ENCODE results near the gene TRABD. TPM values are rescaled to one million over a fixed set of nuclear protein-coding genes. Genes with fewer than 3 reads are reported as not detected.

The TRABD gene
- total RNA-seq, 4 donors from 2014 or later: 21.4 to 30.3 (median 24.5) TPM

DNA sequence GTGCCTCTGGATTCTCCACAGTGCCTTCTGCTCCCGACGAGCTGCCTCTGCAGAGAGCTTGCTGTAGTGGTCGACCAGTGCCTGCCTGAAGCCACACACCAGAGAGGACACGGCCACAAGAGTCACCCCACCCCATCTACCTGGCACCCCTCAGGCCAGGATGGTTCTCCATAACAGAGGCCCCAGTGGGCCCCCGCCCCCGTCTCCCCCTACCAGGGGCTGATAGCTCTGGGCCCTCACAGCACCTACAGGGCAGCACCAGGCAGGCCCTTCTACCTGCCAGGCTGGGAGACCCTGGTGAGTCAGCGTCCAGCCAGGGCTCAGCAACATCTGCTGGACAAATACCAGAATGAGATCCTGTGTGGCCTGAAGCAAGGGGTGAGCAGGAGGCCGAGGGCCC lies 36.8 kb downstream of the TRABD start:
- Histone ChIP-seq H3K27me3 (no peaks in the 10 kb centered on the region), H3K9me3 (no peaks in the 10 kb centered on the region), H3K27ac (no peak overlapping the region), H3K4me3 (no peak overlapping the region), H3K36me3 (peaks cover 0 to 85% of the 10 kb centered on the region in 2 donors), H3K4me1 (no peaks in the 10 kb centered on the region)
- no peak for ATAC-seq
- DNase-seq: no peak
- in situ Hi-C loops (cut with MboI; ENCODE audit: low sequenced_read_pairs in 4 of 4): no loop called here
- TF ChIP-seq CTCF (IDR thresholded peaks at IDR 0.05 in 4 of 5, conservative IDR thresholded peaks at IDR 0.05 in 1 of 5): no peak
- no peak for TF ChIP-seq POLR2A (IDR thresholded peaks at IDR 0.05)
- intact Hi-C loops (cut with DNase I; ENCODE audit: low total_unique reads): no loop called here

DNA sequence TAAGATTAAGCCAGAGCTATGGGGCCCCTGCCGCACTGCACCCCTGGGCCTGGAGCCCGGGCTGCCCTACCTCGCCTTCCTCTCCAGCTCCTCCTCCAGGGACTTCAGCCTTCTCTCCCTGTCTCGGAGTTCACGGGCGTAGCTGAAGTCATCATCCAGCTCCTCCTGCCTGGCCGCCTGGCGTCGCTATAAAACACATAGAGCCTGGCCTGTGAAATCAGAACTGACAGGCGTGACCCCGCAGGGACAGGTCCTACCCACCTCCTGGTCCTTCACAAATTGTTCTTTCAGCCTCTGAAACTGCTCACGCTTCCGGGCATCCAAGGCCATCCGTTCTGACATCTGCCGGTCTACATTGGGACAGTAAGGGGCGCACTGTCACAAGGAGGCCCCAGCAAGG lies 38.4 kb downstream of the TRABD start:
- no peaks in the 10 kb centered on the region for H3K9me3 ChIP-seq
- ATAC-seq (no peak), DNase-seq (no peak)
- H3K27me3 ChIP-seq: no peaks in the 10 kb centered on the region
- H3K4me1 ChIP-seq: no peaks in the 10 kb centered on the region
- no peak for TF ChIP-seq POLR2A (IDR thresholded peaks at IDR 0.05)
- no peak for TF ChIP-seq CTCF (IDR thresholded peaks at IDR 0.05 in 4 of 5, conservative IDR thresholded peaks at IDR 0.05 in 1 of 5)
- in situ Hi-C loops (cut with MboI; ENCODE audit: low sequenced_read_pairs in 4 of 4): no loop called here
- peaks cover 0 to 78% of the 10 kb centered on the region in 2 donors for H3K36me3 ChIP-seq
- no peak overlapping the region for H3K4me3 ChIP-seq
- intact Hi-C loops (cut with DNase I; ENCODE audit: low total_unique reads): loop anchor here (2.0 kb wide), 1 partner anchor 15 kb away; no protein-coding TSS in a partner anchor
- H3K27ac ChIP-seq: no peak overlapping the region

GRCh38 chr22:50225200-50225969 lies 39.7 kb downstream of the TRABD start:
- TF ChIP-seq POLR2A (IDR thresholded peaks at IDR 0.05): no peak
- TF ChIP-seq CTCF (IDR thresholded peaks at IDR 0.05 in 4 of 5, conservative IDR thresholded peaks at IDR 0.05 in 1 of 5): no peak
- Histone ChIP-seq H3K4me3 (no peak overlapping the region), H3K27me3 (no peaks in the 10 kb centered on the region), H3K4me1 (no peaks in the 10 kb centered on the region), H3K27ac (no peak overlapping the region), H3K9me3 (no peaks in the 10 kb centered on the region), H3K36me3 (peaks cover 0 to 79% of the 10 kb centered on the region in 2 donors)
- intact Hi-C loops (cut with DNase I; ENCODE audit: low total_unique reads): loop anchor here (2.0 kb wide), 1 partner anchor 13 kb away; no protein-coding TSS in a partner anchor
- in situ Hi-C loops (cut with MboI; ENCODE audit: low sequenced_read_pairs in 4 of 4): no loop called here
- DNase-seq (no peak), ATAC-seq (no peak)

DNA sequence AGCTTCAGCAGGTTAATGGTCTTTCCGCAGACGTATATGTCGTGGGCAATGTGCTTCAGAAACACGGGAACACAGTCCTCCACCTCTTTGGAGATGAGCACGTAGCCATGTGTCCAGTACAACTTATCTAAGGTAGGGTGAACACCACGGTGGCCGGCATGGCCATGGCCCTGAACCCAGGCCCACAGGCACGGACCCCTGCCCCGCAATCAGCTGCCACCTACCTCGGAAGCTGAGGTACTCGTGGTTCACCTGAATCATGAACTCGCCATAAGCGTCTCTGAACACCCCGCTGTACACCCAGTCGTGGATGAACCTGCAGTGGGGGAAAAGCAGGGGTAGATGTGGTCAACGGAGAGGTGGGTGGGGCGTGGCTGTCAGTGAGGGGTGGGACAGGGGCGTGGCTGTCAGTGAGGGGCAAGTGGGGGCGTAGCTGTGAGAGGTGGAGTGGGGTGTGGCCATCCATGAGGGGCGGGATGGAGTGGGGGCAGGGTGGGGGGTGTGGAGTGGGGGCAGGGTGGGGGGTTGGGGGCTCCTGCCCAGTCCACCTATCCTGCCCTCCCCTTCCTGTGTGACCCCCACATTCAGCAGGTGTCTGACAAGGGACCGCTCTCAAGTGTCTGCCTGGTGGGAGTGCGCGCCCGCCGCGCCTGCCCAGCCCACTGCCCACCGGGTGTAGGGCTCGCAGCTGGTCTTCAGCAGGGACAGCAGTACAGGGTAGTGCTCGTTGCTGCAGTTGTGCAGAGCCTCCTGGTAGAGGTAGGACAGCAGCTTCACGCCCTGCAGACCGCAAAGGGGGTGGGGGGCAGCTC lies 40.6 kb downstream of the TRABD start:
- Histone ChIP-seq H3K4me3 (no peak overlapping the region), H3K27ac (no peak overlapping the region), H3K4me1 (no peaks in the 10 kb centered on the region), H3K36me3 (peaks cover 0 to 70% of the 10 kb centered on the region in 2 donors), H3K9me3 (no peaks in the 10 kb centered on the region), H3K27me3 (no peaks in the 10 kb centered on the region)
- in situ Hi-C loops (cut with MboI; ENCODE audit: low sequenced_read_pairs in 4 of 4): no loop called here
- DNase-seq (no peak), ATAC-seq (no peak)
- no peak for TF ChIP-seq CTCF (IDR thresholded peaks at IDR 0.05 in 4 of 5, conservative IDR thresholded peaks at IDR 0.05 in 1 of 5)
- no peak for TF ChIP-seq POLR2A (IDR thresholded peaks at IDR 0.05)
- intact Hi-C loops (cut with DNase I; ENCODE audit: low total_unique reads): no loop called here

Measured in gastrocnemius medialis (tissue), 4 donors.